A549 (cell line): ENCODE results near the gene ERCC6L. TPM values are rescaled to one million over a fixed set of nuclear protein-coding genes. Genes with fewer than 3 reads are reported as not detected.
A peak's percentile ranks its signal among the peaks of the same experiment; 100 is the strongest.

Experiments
- ATAC-seq, 2 experiments: fragments of 200-7000 bp in 1 of 2; fragments of >200 bp in 1 of 2; cut with Nextera tagmentation in 1 of 2; cut with Tn5 transposase in 1 of 2; 3 replicates each; pipeline versions ENCODE4 v1.8.0 to v1.9.1; 2018 to 2020; ENCODE audit warnings: mild to moderate bottlenecking in 1 of 2, moderate library complexity in 1 of 2
- CTCF ChIA-PET: fragments of 300-600 bp; sonication (Branson Sonifier 250); formaldehyde crosslinking; extraction: SDS; loops from one replicate; lab custom pipeline; 2021; ENCODE audit warnings: antibody characterized with exemption, inconsistent platforms; lab: Yijun Ruan, JAX
- POLR2A ChIA-PET: fragments of 350-600 bp; formaldehyde crosslinking; extraction: SDS; loops from one replicate; lab custom pipeline; 2021; ENCODE audit warnings: antibody characterized with exemption, inconsistent platforms; lab: Yijun Ruan, JAX
- DNase-seq, 2 experiments: peaks; one replicate each; pipeline versions ENCODE4 v3.0.0 to v3.0.0-alpha.2; 2011 to 2016; ENCODE audit warnings: low read depth in 1 of 2, low spot score in 1 of 2
- FAIRE-seq: peaks from 2 replicates; lab custom pipeline; 2011; peaks lifted over from hg19 to GRCh38; lab: Jason Lieb, UNC
- H3K27ac ChIP-seq, 2 experiments: fragments of >200 bp; sonication (Bioruptor Twin); formaldehyde crosslinking; 3 replicates each; pipeline ENCODE4 v1.5.1; 2016 to 2017
- H3K4me1 ChIP-seq: fragments of >200 bp; sonication (Bioruptor Twin); formaldehyde crosslinking; 3 replicates; pipeline ENCODE4 v1.6.1; 2016
- H3K4me2 ChIP-seq: fragments of >200 bp; sonication (Bioruptor Twin); formaldehyde crosslinking; 3 replicates; pipeline ENCODE4 v1.6.1; 2016
- H3K4me3 ChIP-seq: fragments of >200 bp; sonication (Bioruptor Twin); formaldehyde crosslinking; 3 replicates; pipeline ENCODE4 v1.5.1; 2016
- H3K9me3 ChIP-seq: fragments of >200 bp; sonication (Bioruptor Twin); formaldehyde crosslinking; 3 replicates; pipeline ENCODE4 v1.6.1; 2016
- ATOH8 ChIP-seq: fragments of 250-450 bp; sonication (Bioruptor Pico); IDR thresholded peaks from 2 replicates; pipeline ENCODE4 v1.5.0; 2020; ENCODE audit warnings: low read depth, mild to moderate bottlenecking, moderate library complexity
- CBX2 ChIP-seq: fragments of 200-600 bp; sonication (generic); IDR thresholded peaks from 2 replicates; pipeline ENCODE4 v1.6.1; 2016; ENCODE audit warnings: low read depth, mild to moderate bottlenecking, borderline replicate concordance
- EHF ChIP-seq: fragments of 250-450 bp; sonication (Bioruptor Pico); IDR thresholded peaks from 2 replicates; pipeline ENCODE4 v1.5.0; 2020; ENCODE audit warnings: mild to moderate bottlenecking
- HOXB5 ChIP-seq: fragments of 250-450 bp; sonication (Bioruptor Pico); IDR thresholded peaks from 2 replicates; pipeline ENCODE4 v1.5.0; 2020; ENCODE audit warnings: mild to moderate bottlenecking, moderate library complexity
- JUNB ChIP-seq: fragments of >200 bp; sonication (Bioruptor Twin); formaldehyde crosslinking; IDR thresholded peaks from 2 replicates; pipeline ENCODE4 v1.6.1; 2016
- MAX ChIP-seq: IDR thresholded peaks from 2 replicates; pipeline ENCODE4 v1.6.1; 2012
- MYC ChIP-seq: IDR thresholded peaks from 2 replicates; pipeline ENCODE4 v1.6.1; 2012; ENCODE audit warnings: mild to moderate bottlenecking, inconsistent platforms, low read length, improper control_type of control experiment, borderline replicate concordance
- PHF8 ChIP-seq: fragments of 200-600 bp; sonication (generic); IDR thresholded peaks from 2 replicates; pipeline ENCODE4 v1.6.1; 2016; ENCODE audit warnings: low read depth, mild to moderate bottlenecking, antibody characterized with exemption, moderate library complexity, borderline replicate concordance
- POLR2A ChIP-seq: IDR thresholded peaks from 2 replicates; pipeline ENCODE4 v1.6.1; 2012; ENCODE audit warnings: mild to moderate bottlenecking, low read length
- RARB ChIP-seq: fragments of 250-450 bp; sonication (Bioruptor Pico); IDR thresholded peaks from 2 replicates; pipeline ENCODE4 v1.8.0; 2021; ENCODE audit warnings: mild to moderate bottlenecking, moderate library complexity
- ZSCAN20 ChIP-seq: fragments of 250-450 bp; sonication (Bioruptor Pico); IDR thresholded peaks from 2 replicates; pipeline ENCODE4 v1.8.0; 2022; ENCODE audit warnings: mild to moderate bottlenecking, moderate library complexity
- WGBS: methylation state at CpG from one replicate; pipeline ENCODE4 v1.1.6; 2017; ENCODE audit errors: missing lambda C conversion rate; 5-methylcytosine and 5-hydroxymethylcytosine counted together
- polyA plus RNA-seq, 4 experiments: library from polyadenylated mRNA; depleted of rRNA in 3 of 4; stranded (reverse); fragments of >200 nt; fragmentation: RNase III in 1 of 4; extraction: RNeasy Plus Mini Kit Qiagen cat#74134 plus additional on column Dnase treatment in 1 of 4; gene quantifications; 2 replicates in 3 of 4; 3 replicates in 1 of 4; pipeline ENCODE4 v1.2.3, GENCODE V29; 2011 to 2017
- TF ChIP-seq, protein P1 (sequence below): fragments of 200-600 bp; sonication (generic); IDR thresholded peaks from 2 replicates; pipeline ENCODE4 v1.6.1; 2016; ENCODE audit warnings: antibody characterized with exemption, mild to moderate bottlenecking, moderate library complexity
- TF ChIP-seq, protein P2 (sequence below): fragments of 450-650 bp; IDR thresholded peaks from 2 replicates; pipeline ENCODE4 v1.6.1; 2014; ENCODE audit warnings: antibody characterized with exemption

The ERCC6L gene
- polyA plus RNA-seq, 2 of the 4 experiments (the other 2 are of a cell fraction): 10.4 to 13.5 TPM

GRCh38 chrX:72280321-72280845, 41.6 kb upstream of the ERCC6L start:
- no peak for ATAC-seq
- no peak overlapping the region for H3K4me3 ChIP-seq
- peaks cover under 1% of the 10 kb centered on the region; the same call in 1 of the 3 replicates for H3K4me1 ChIP-seq
- no peak overlapping the region for H3K27ac ChIP-seq
- TF ChIP-seq, protein P1, sequence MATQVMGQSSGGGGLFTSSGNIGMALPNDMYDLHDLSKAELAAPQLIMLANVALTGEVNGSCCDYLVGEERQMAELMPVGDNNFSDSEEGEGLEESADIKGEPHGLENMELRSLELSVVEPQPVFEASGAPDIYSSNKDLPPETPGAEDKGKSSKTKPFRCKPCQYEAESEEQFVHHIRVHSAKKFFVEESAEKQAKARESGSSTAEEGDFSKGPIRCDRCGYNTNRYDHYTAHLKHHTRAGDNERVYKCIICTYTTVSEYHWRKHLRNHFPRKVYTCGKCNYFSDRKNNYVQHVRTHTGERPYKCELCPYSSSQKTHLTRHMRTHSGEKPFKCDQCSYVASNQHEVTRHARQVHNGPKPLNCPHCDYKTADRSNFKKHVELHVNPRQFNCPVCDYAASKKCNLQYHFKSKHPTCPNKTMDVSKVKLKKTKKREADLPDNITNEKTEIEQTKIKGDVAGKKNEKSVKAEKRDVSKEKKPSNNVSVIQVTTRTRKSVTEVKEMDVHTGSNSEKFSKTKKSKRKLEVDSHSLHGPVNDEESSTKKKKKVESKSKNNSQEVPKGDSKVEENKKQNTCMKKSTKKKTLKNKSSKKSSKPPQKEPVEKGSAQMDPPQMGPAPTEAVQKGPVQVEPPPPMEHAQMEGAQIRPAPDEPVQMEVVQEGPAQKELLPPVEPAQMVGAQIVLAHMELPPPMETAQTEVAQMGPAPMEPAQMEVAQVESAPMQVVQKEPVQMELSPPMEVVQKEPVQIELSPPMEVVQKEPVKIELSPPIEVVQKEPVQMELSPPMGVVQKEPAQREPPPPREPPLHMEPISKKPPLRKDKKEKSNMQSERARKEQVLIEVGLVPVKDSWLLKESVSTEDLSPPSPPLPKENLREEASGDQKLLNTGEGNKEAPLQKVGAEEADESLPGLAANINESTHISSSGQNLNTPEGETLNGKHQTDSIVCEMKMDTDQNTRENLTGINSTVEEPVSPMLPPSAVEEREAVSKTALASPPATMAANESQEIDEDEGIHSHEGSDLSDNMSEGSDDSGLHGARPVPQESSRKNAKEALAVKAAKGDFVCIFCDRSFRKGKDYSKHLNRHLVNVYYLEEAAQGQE: no peak
- TF ChIP-seq MAX (no peak), POLR2A (no peak), MYC (no peak)
- TF ChIP-seq, all 56 proteins: peak for 0
- WGBS: 51% methylated on average over 5 of the region's 5 CpGs
- Histone ChIP-seq H3K4me2 (no peak overlapping the region), H3K9me3 (no peaks in the 10 kb centered on the region)
- ChIA-PET POLR2A (no interaction called here), CTCF (interaction anchor here (1.5 to 1.7 kb wide), 2 partner anchors 19 to 24 kb away, joined by 3 read pairs; no protein-coding TSS in a partner anchor)
- FAIRE-seq: no peak
- no peak for DNase-seq

GRCh38 chrX:72276478-72276953, 37.7 kb upstream of the ERCC6L start:
- ChIA-PET CTCF (interaction anchor here (0.9 to 3.2 kb wide), 11 partner anchors 7 to 264 kb away, joined by 3 to 28 read pairs (median 6); no protein-coding TSS in a partner anchor), POLR2A (interaction anchor here (0.8 to 1.4 kb wide), 15 partner anchors 8 to 300 kb away, joined by 3 to 24 read pairs (median 5); partner anchors contain the start of genes ERCC6L and PIN4)
- Histone ChIP-seq H3K27ac (peak overlapping the region; percentile 84 to 98), H3K4me1 (peaks cover 40% of the 10 kb centered on the region), H3K4me3 (peak overlapping the region; percentile 80), H3K4me2 (peak overlapping the region; percentile 100), H3K9me3 (no peaks in the 10 kb centered on the region)
- 0 out of 2 replicates have a peak, but pooled peaks have one; percentile 3 for TF ChIP-seq RARB (CRISPR knock-in tag)
- no peak for TF ChIP-seq PHF8
- no peak for ATAC-seq
- no peak for DNase-seq
- FAIRE-seq: no peak
- 0% methylated on average over 17 of the region's 18 CpGs for WGBS

GRCh38 chrX:72274526-72274925, 35.7 kb upstream of the ERCC6L start:
- ChIA-PET CTCF (no interaction called here), POLR2A (no interaction called here)
- WGBS: 54% methylated on average over 5 of the region's 5 CpGs
- H3K4me1 ChIP-seq: peaks cover 59% of the 10 kb centered on the region
- ATAC-seq (no peak), DNase-seq (no peak), FAIRE-seq (no peak)
- no peaks in the 10 kb centered on the region for H3K9me3 ChIP-seq
- peak overlapping the region in 1 of 2 experiments; percentile 98; a peak in 2 of 6 replicates for H3K27ac ChIP-seq
- H3K4me3 ChIP-seq: peak overlapping the region; percentile 80
- no peak for TF ChIP-seq ATOH8
- peak overlapping the region; percentile 100 for H3K4me2 ChIP-seq

GRCh38 chrX:72273718-72274117, 34.9 kb upstream of the ERCC6L start:
- Histone ChIP-seq H3K9me3 (no peaks in the 10 kb centered on the region), H3K4me2 (peak overlapping the region; percentile 100), H3K4me3 (peak overlapping the region; percentile 80; the same call in 2 of the 3 replicates), H3K4me1 (peaks cover 68% of the 10 kb centered on the region), H3K27ac (peak overlapping the region in 1 of 2 experiments; percentile 98; a peak in 1 of 6 replicates)
- ATAC-seq: no peak
- DNase-seq: no peak
- ChIA-PET CTCF (no interaction called here), POLR2A (no interaction called here)
- TF ChIP-seq CBX2 (no peak), ZSCAN20 (CRISPR knock-in tag) (no peak), HOXB5 (CRISPR knock-in tag) (no peak), JUNB (no peak), EHF (CRISPR knock-in tag) (no peak)
- TF ChIP-seq, protein P2, sequence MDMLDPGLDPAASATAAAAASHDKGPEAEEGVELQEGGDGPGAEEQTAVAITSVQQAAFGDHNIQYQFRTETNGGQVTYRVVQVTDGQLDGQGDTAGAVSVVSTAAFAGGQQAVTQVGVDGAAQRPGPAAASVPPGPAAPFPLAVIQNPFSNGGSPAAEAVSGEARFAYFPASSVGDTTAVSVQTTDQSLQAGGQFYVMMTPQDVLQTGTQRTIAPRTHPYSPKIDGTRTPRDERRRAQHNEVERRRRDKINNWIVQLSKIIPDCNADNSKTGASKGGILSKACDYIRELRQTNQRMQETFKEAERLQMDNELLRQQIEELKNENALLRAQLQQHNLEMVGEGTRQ: no peak
- no peak for FAIRE-seq
- 88% methylated on average over 6 of the region's 6 CpGs for WGBS
